Ovary (tissue), 9 donors: ENCODE results near the gene SMARCD2. TPM values are rescaled to one million over a fixed set of nuclear protein-coding genes. Genes with fewer than 3 reads are reported as not detected.

Experiments
- DNase-seq, 5 donors: peaks; one replicate each; pipeline ENCODE4 v3.0.0-alpha.2; 2019 to 2020
- H3K27ac ChIP-seq, 2 donors: fragments of 200-600 bp; one replicate each; pipeline versions ENCODE4 v1.5.1 to v1.8.0; 2019 to 2022
- H3K27me3 ChIP-seq: fragments of 200-600 bp; one replicate; pipeline ENCODE4 v1.8.0; 2022
- H3K36me3 ChIP-seq: fragments of 200-600 bp; sonication (generic); one replicate; pipeline ENCODE4 v1.5.1; 2019
- H3K4me1 ChIP-seq: one replicate; pipeline ENCODE4 v1.8.1; 2013; ENCODE audit warnings: mild to moderate bottlenecking, moderate library complexity; ENCODE audit not compliant: insufficient read depth
- H3K4me3 ChIP-seq: fragments of 200-600 bp; sonication (generic); one replicate; pipeline ENCODE4 v1.5.1; 2017
- H3K9me3 ChIP-seq, 2 donors: fragments of 200-600 bp in 1 of 2; sonication (generic) in 1 of 2; one replicate each; pipeline versions ENCODE4 v1.5.1 to v1.8.1; 2013 to 2019; ENCODE audit warnings: mild to moderate bottlenecking in 1 of 2, moderate library complexity in 1 of 2
- EP300 ChIP-seq: sonication (generic); formaldehyde crosslinking; IDR thresholded peaks from one replicate; pipeline ENCODE4 v1.6.1; 2017; ENCODE audit warnings: antibody characterized with exemption
- POLR2A ChIP-seq: fragments of 450-650 bp; IDR thresholded peaks from one replicate; pipeline ENCODE4 v1.6.1; 2017; ENCODE audit warnings: antibody characterized with exemption, mild to moderate bottlenecking, moderate library complexity
- WGBS, 3 donors: extraction: QIAGEN DNeasy Blood & Tissue Kit in 1 of 3; methylation state at CpG; one replicate each; pipeline versions ENCODE4 v1.1.5 to v1.1.7; 2013 to 2017; 5-methylcytosine and 5-hydroxymethylcytosine counted together
- intact Hi-C, 4 donors: fragments of 100-400 bp; cut with DNase I; formaldehyde crosslinking; loops; one replicate each; pipeline versions ENCODE4 v1.11.0 to v1.15.1; 2022 to 2023
- polyA plus RNA-seq, 2 donors: library from polyadenylated mRNA; stranded (reverse); fragments of 200-250 nt in 1 of 2; fragments of 350-450 nt in 1 of 2; fragmentation: Illumina TruSeq in 1 of 2; extraction: RNeasy Lipid Tissue Mini Kit (QIAGEN cat#74804) in 1 of 2; gene quantifications; one replicate each; pipeline ENCODE4 v1.2.3, GENCODE V29; 2013 to 2014
- total RNA-seq, 7 donors: library from RNA; depleted of rRNA in 2 of 7; stranded (reverse); fragments of >200 nt in 2 of 7; fragmentation: NEBNext Ultra II Directional in 3 of 7; extraction: Animal tissue kit (Norgen Biotek cat#: 25700) in 3 of 7; gene quantifications; one replicate each; pipeline versions ENCODE4 v1.1.0 to v1.2.4, GENCODE V29; 2016 to 2023
- TF ChIP-seq, protein P1 (sequence below), 3 donors: fragments of 450-650 bp in 2 of 3; fragments of 200-600 bp in 1 of 3; IDR thresholded peaks; one replicate each; pipeline versions ENCODE4 v1.5.1 to v1.8.0; 2016 to 2022; ENCODE audit warnings: antibody characterized with exemption in 3 of 3, mild to moderate bottlenecking in 1 of 3
- donor health status: DM: no; HTN: no; CAD: no; lungs with moderate emphysema.
- donor health status: DM: no; HTN: no; CAD: no.
- donor health status: Bipolar disorder and iron deficiency.
- donor health status: DM: yes; HTN: yes; CAD: no.
- donor health status: DM: no; HTN: no; CAD: no.
- donor health status: DM: yes; HTN: yes; CAD: no.

SMARCD2 gene
- total and polyA plus RNA-seq, 9 donors, result 46.2 to 117 (median 69.8) TPM

- Histone ChIP-seq H3K27me3 (no peaks in the 10 kb centered on the region), H3K9me3 (no peaks in the 10 kb centered on the region), H3K36me3 (no peaks in the 10 kb centered on the region), H3K4me1 (no peaks in the 10 kb centered on the region), H3K4me3 (no peak overlapping the region), H3K27ac (no peak overlapping the region)
- intact Hi-C loops, result no loop called here
- WGBS, 3 donors, result 73 to 82% (median 79%) methylated on average over 2 of the region's 2 CpGs
- DNase-seq, result no peak
- no peak for TF ChIP-seq EP300
- TF ChIP-seq, protein P1, sequence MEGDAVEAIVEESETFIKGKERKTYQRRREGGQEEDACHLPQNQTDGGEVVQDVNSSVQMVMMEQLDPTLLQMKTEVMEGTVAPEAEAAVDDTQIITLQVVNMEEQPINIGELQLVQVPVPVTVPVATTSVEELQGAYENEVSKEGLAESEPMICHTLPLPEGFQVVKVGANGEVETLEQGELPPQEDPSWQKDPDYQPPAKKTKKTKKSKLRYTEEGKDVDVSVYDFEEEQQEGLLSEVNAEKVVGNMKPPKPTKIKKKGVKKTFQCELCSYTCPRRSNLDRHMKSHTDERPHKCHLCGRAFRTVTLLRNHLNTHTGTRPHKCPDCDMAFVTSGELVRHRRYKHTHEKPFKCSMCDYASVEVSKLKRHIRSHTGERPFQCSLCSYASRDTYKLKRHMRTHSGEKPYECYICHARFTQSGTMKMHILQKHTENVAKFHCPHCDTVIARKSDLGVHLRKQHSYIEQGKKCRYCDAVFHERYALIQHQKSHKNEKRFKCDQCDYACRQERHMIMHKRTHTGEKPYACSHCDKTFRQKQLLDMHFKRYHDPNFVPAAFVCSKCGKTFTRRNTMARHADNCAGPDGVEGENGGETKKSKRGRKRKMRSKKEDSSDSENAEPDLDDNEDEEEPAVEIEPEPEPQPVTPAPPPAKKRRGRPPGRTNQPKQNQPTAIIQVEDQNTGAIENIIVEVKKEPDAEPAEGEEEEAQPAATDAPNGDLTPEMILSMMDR (IDR thresholded peaks at IDR 0.05), result no peak
- TF ChIP-seq POLR2A, result no peak
These were observed 26.4 kb downstream of the SMARCD2 start for GRCh38 chr17:63816123-63816522.

- WGBS, 3 donors, result 82 to 93% (median 89%) methylated on average over 9 of the region's 9 CpGs
- no peak for DNase-seq
- intact Hi-C loops, result no loop called here
- no peaks in the 10 kb centered on the region for H3K27me3 ChIP-seq
- H3K4me1 ChIP-seq, result no peaks in the 10 kb centered on the region
- H3K27ac ChIP-seq, result no peak overlapping the region
- H3K36me3 ChIP-seq, result no peaks in the 10 kb centered on the region
- no peak overlapping the region for H3K4me3 ChIP-seq
- H3K9me3 ChIP-seq, result no peaks in the 10 kb centered on the region
- TF ChIP-seq EP300 (no peak), POLR2A (no peak)
- TF ChIP-seq, protein P1 (IDR thresholded peaks at IDR 0.05), result no peak
These were observed 32.5 kb downstream of the SMARCD2 start for GRCh38 chr17:63809970-63810369.

- Histone ChIP-seq H3K27ac (no peak overlapping the region), H3K4me3 (no peak overlapping the region), H3K36me3 (no peaks in the 10 kb centered on the region), H3K4me1 (no peaks in the 10 kb centered on the region), H3K27me3 (no peaks in the 10 kb centered on the region), H3K9me3 (no peaks in the 10 kb centered on the region)
- TF ChIP-seq, protein P1 (IDR thresholded peaks at IDR 0.05), result no peak
- TF ChIP-seq EP300 (no peak), POLR2A (no peak)
- intact Hi-C loops, result no loop called here
- DNase-seq, result no peak
- WGBS, 3 donors, result 45 to 55% (median 50%) methylated on average over 2 of the region's 2 CpGs
These were observed 36.9 kb downstream of the SMARCD2 start for GRCh38 chr17:63805591-63805990.

DNA sequence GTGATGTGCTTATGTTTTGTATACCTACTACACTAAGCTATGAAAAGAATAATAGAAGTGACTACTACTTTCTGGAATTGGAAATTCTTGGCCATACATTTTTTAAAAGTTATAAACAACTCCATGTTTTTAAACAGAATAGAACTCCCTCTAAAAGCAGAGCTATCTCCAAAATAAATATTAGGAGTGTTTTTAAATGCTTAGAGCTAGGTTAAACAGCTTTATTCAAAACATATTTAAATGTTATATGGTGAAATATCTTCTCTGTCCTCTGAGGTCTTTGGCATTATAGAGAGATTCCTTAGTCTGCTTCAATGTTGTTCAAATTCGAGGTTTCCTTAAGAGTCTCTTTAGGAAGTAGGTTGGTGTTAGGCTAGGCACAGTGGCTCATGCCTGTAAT is 38.2 kb downstream of the SMARCD2 start:
- 19 to 41% (median 28%) methylated on average over 1 of the region's 1 CpG for WGBS, 3 donors
- Histone ChIP-seq H3K4me3 (no peak overlapping the region), H3K4me1 (no peaks in the 10 kb centered on the region), H3K27me3 (no peaks in the 10 kb centered on the region), H3K36me3 (peaks cover 3% of the 10 kb centered on the region), H3K9me3 (no peaks in the 10 kb centered on the region), H3K27ac (no peak overlapping the region)
- DNase-seq, result no peak
- TF ChIP-seq, protein P1 (IDR thresholded peaks at IDR 0.05), result no peak
- TF ChIP-seq POLR2A (no peak), EP300 (no peak)
- intact Hi-C loops, result no loop called here
